Activated CD8-positive, alpha-beta memory T cell treated with anti-CD3 and anti-CD28 coated beads, Interleukin-2, amount 50 U/mL, for 48 hours (primary cell): ENCODE data around the gene CIAO3.

ENCODE experiments used
- DNase-seq: peaks from one replicate; pipeline ENCODE4 v3.0.0-alpha.2; 2020

Gene CIAO3

GRCh38 chr16:734208-734980 is 6.4 kb downstream of the CIAO3 start:
- DNase-seq: no peak

GRCh38 chr16:733382-734207 is 7.2 kb downstream of the CIAO3 start:
- DNase-seq: peak; percentile 78

GRCh38 chr16:732936-733335 is 7.9 kb downstream of the CIAO3 start:
- DNase-seq: no peak

GRCh38 chr16:732332-732731 is 8.5 kb downstream of the CIAO3 start:
- no peak for DNase-seq

GRCh38 chr16:730666-731509 is 9.9 kb downstream of the CIAO3 start:
- no peak for DNase-seq

- no peak for DNase-seq
Observed at GRCh38 chr16:729768-730665, 10.8 kb downstream of the CIAO3 start.

GRCh38 chr16:728890-729744 is 11.7 kb downstream of the CIAO3 start:
- DNase-seq: peak; percentile 60

- peak; percentile 85 for DNase-seq
Observed at GRCh38 chr16:728131-728889, 12.5 kb downstream of the CIAO3 start.

GRCh38 chr16:727291-727977 is 13.4 kb downstream of the CIAO3 start:
- no peak for DNase-seq

- peak; percentile 88 for DNase-seq
Observed at GRCh38 chr16:726438-727290, 14.1 kb downstream of the CIAO3 start, which contains the start of the genes CCDC78 and HAGHL. Gene CCDC78 (minus strand): TSS chr16:726443. CDS start chr16:726367, 76 bp downstream. Gene HAGHL (plus strand): TSS chr16:727106. CDS start chr16:727510, 404 bp downstream.

- no peak for DNase-seq
Observed at GRCh38 chr16:726188-726437, 14.7 kb downstream of the CIAO3 start.

- DNase-seq: no peak
Observed at GRCh38 chr16:725463-726187, 15.2 kb downstream of the CIAO3 start.

- DNase-seq: no peak
Observed at GRCh38 chr16:725041-725376, 15.8 kb downstream of the CIAO3 start.

GRCh38 chr16:724188-725040 is 16.4 kb downstream of the CIAO3 start:
- DNase-seq: no peak

GRCh38 chr16:723695-724094 is 17.1 kb downstream of the CIAO3 start:
- DNase-seq: no peak

- no peak for DNase-seq
Observed at GRCh38 chr16:722835-723633, 17.8 kb downstream of the CIAO3 start.
